GM12892 (cell line): ENCODE measurements around the gene PATJ.

Source experiments
- DNase-seq: peaks from one replicate; pipeline ENCODE4 v3.0.0; 2011; ENCODE audit not compliant: insufficient read length
- FAIRE-seq: peaks from 2 replicates; lab custom pipeline; 2011; peaks lifted over from hg19 to GRCh38; lab: Jason Lieb, UNC
- POLR2A ChIP-seq: IDR thresholded peaks from 2 replicates; pipeline ENCODE4 v1.6.1; 2011; ENCODE audit warnings: low read depth, low read length, control low read depth
- POLR2AphosphoS5 ChIP-seq: IDR thresholded peaks from 2 replicates; pipeline ENCODE4 v1.6.1; 2011; ENCODE audit warnings: low read depth, low read length, control low read depth
- TAF1 ChIP-seq: IDR thresholded peaks from 2 replicates; pipeline ENCODE4 v1.6.1; 2011; ENCODE audit warnings: low read depth, mild to moderate bottlenecking, control low read depth, low read length, borderline replicate concordance

PATJ gene

GRCh38 chr1:61992257-61992656 lies 250.0 kb downstream of the PATJ start:
- FAIRE-seq (no peak), DNase-seq (no peak)
- TF ChIP-seq TAF1 = no peak

- no peak for FAIRE-seq
- TF ChIP-seq TAF1 = no peak
- TF ChIP-seq POLR2A = no peak
- no peak for TF ChIP-seq POLR2AphosphoS5
- no peak for DNase-seq
Measured at GRCh38 chr1:61993331-61993961, 251.2 kb downstream of the PATJ start.

GRCh38 chr1:61995641-61996040 lies 253.4 kb downstream of the PATJ start:
- TF ChIP-seq TAF1 (no peak), POLR2A (no peak), POLR2AphosphoS5 (no peak)
- DNase-seq (no peak), FAIRE-seq (no peak)

GRCh38 chr1:61997123-61997522 lies 254.8 kb downstream of the PATJ start:
- FAIRE-seq = no peak
- TF ChIP-seq POLR2A (no peak), TAF1 (no peak), POLR2AphosphoS5 (no peak)
- DNase-seq = no peak

- TF ChIP-seq TAF1 (no peak), POLR2A (no peak), POLR2AphosphoS5 (no peak)
- FAIRE-seq (no peak), DNase-seq (no peak)
Measured at GRCh38 chr1:62003777-62004176, 261.5 kb downstream of the PATJ start.

- no peak for DNase-seq
- no peak for TF ChIP-seq POLR2AphosphoS5
- no peak for TF ChIP-seq TAF1
- no peak for TF ChIP-seq POLR2A
- no peak for FAIRE-seq
Measured at GRCh38 chr1:62006690-62007089, 264.4 kb downstream of the PATJ start.

GRCh38 chr1:62011006-62011405 lies 268.7 kb downstream of the PATJ start:
- DNase-seq = no peak
- no peak for FAIRE-seq
- TF ChIP-seq POLR2A (no peak), TAF1 (no peak), POLR2AphosphoS5 (no peak)

GRCh38 chr1:62012095-62012494 lies 269.8 kb downstream of the PATJ start:
- FAIRE-seq (no peak), DNase-seq (no peak)
- no peak for TF ChIP-seq POLR2AphosphoS5
- TF ChIP-seq TAF1 = no peak
- TF ChIP-seq POLR2A = no peak

- no peak for FAIRE-seq
- TF ChIP-seq POLR2A (no peak), TAF1 (no peak), POLR2AphosphoS5 (no peak)
- DNase-seq = no peak
Measured at GRCh38 chr1:62012836-62013235, 270.6 kb downstream of the PATJ start.

GRCh38 chr1:62013264-62013663 lies 271.0 kb downstream of the PATJ start:
- DNase-seq (no peak), FAIRE-seq (no peak)
- TF ChIP-seq TAF1 (no peak), POLR2A (no peak), POLR2AphosphoS5 (no peak)

GRCh38 chr1:62022382-62022983 lies 280.2 kb downstream of the PATJ start:
- peak; percentile 27 for FAIRE-seq
- DNase-seq = no peak
- TF ChIP-seq POLR2A (no peak), POLR2AphosphoS5 (no peak), TAF1 (no peak)

- DNase-seq = no peak
- no peak for FAIRE-seq
- TF ChIP-seq POLR2A = no peak
- no peak for TF ChIP-seq POLR2AphosphoS5
- TF ChIP-seq TAF1 = no peak
Measured at GRCh38 chr1:62024690-62025089, 282.4 kb downstream of the PATJ start.

- TF ChIP-seq TAF1 (no peak), POLR2A (no peak), POLR2AphosphoS5 (no peak)
- DNase-seq (no peak), FAIRE-seq (no peak)
Measured at GRCh38 chr1:62025154-62025553, 282.9 kb downstream of the PATJ start.

GRCh38 chr1:62025892-62026291 lies 283.6 kb downstream of the PATJ start:
- TF ChIP-seq TAF1 = no peak
- TF ChIP-seq POLR2AphosphoS5 = no peak
- no peak for TF ChIP-seq POLR2A
- FAIRE-seq (no peak), DNase-seq (no peak)
